Panc1 (cell line): Measurements from ENCODE around the gene MYO1B. TPM values are rescaled to one million over a fixed set of nuclear protein-coding genes. Genes with fewer than 3 reads are reported as not detected.

Source experiments
- ATAC-seq: fragments of 200-7000 bp; cut with Tn5 transposase; 2 replicates; pipeline ENCODE4 v1.9.1; 2020; ENCODE audit warnings: mild to moderate bottlenecking, moderate library complexity
- BruUV-seq: library from RNA; stranded (reverse); fragments of 400-500 nt; replicated peaks from 2 replicates; lab custom pipeline; 2021; lab: Mats Ljungman, UMichigan
- CTCF ChIA-PET: fragments of 300-600 bp; sonication (Branson Sonifier 250); formaldehyde crosslinking; loops from one replicate; lab custom pipeline; 2022; ENCODE audit warnings: antibody characterized with exemption; lab: Charles Lee
- POLR2A ChIA-PET: fragments of 300-600 bp; sonication (Branson Sonifier 250); formaldehyde crosslinking; loops from one replicate; lab custom pipeline; 2022; ENCODE audit warnings: antibody characterized with exemption; lab: Charles Lee
- DNase-seq: peaks from one replicate; pipeline ENCODE4 v3.0.0-alpha.2; 2010; ENCODE audit warnings: low read depth, low spot score
- H3K27ac ChIP-seq: 2 replicates; pipeline ENCODE4 v1.5.1; 2011; ENCODE audit warnings: mild to moderate bottlenecking, low read length, inconsistent platforms
- H3K27me3 ChIP-seq: fragments of 200-500 bp; sonication (Bioruptor generic); 2 replicates; pipeline ENCODE4 v1.6.0; 2014; ENCODE audit warnings: low read length, inconsistent platforms; ENCODE audit not compliant: control insufficient read depth, insufficient read depth
- H3K36me3 ChIP-seq: fragments of 200-500 bp; sonication (Bioruptor generic); 2 replicates; pipeline ENCODE4 v1.5.1; 2014; ENCODE audit warnings: inconsistent platforms, mild to moderate bottlenecking, low read length, moderate library complexity; ENCODE audit not compliant: control insufficient read depth, insufficient read depth
- H3K4me1 ChIP-seq: 2 replicates; pipeline ENCODE4 v1.5.1; 2011; ENCODE audit warnings: inconsistent platforms, mild to moderate bottlenecking, low read length, moderate library complexity; ENCODE audit not compliant: control insufficient read depth, insufficient read depth
- H3K4me3 ChIP-seq, 2 experiments: 2 replicates each; pipeline ENCODE4 v1.5.1; 2011 to 2012; ENCODE audit warnings: low read depth in 2 of 2, low read length in 2 of 2, mild to moderate bottlenecking in 2 of 2, inconsistent platforms in 1 of 2, moderate library complexity in 1 of 2
- H3K9me3 ChIP-seq: fragments of 200-500 bp; sonication (Bioruptor generic); 2 replicates; pipeline ENCODE4 v1.5.1; 2014; ENCODE audit warnings: low read depth, mild to moderate bottlenecking, inconsistent platforms, low read length, moderate library complexity; ENCODE audit not compliant: control insufficient read depth, insufficient read depth
- CTCF ChIP-seq: fragments of 450-650 bp; IDR thresholded peaks from 2 replicates; pipeline ENCODE4 v1.5.1; 2017; ENCODE audit warnings: mild to moderate bottlenecking
- POLR2AphosphoS5 ChIP-seq: IDR thresholded peaks from 2 replicates; pipeline ENCODE4 v1.6.1; 2012; ENCODE audit warnings: mild to moderate bottlenecking, low read depth, low read length, moderate library complexity
- REST ChIP-seq, 2 experiments: IDR thresholded peaks; 2 replicates each; pipeline ENCODE4 v1.6.1; 2011 to 2012; ENCODE audit warnings: low read depth in 2 of 2, control low read depth in 1 of 2, low read length in 1 of 2, mild to moderate bottlenecking in 1 of 2, moderate library complexity in 1 of 2; ENCODE audit not compliant: insufficient read depth in 1 of 2
- SIN3A ChIP-seq: IDR thresholded peaks from 2 replicates; pipeline ENCODE4 v1.6.1; 2012; ENCODE audit warnings: low read depth, mild to moderate bottlenecking, low read length, moderate library complexity, borderline replicate concordance; ENCODE audit not compliant: insufficient read depth
- TCF7L2 ChIP-seq: IDR thresholded peaks from 2 replicates; pipeline ENCODE4 v1.6.1; 2011; ENCODE audit warnings: mild to moderate bottlenecking, low read depth, low read length, inconsistent platforms
- in situ Hi-C: cut with HindIII; loops from 2 replicates; pipeline ENCODE4 v1.10.0; 2016; ENCODE audit warnings: low sequenced_read_pairs, low pct_unique_long_range_greater_than_20kb
- intact Hi-C: fragments of 100-400 bp; cut with micrococcal nuclease; formaldehyde crosslinking; loops from one replicate; pipeline ENCODE4 v1.10.0; 2022; ENCODE audit not compliant: unreplicated experiment
- total RNA-seq: library from RNA; stranded (reverse); gene quantifications from one replicate; pipeline ENCODE4 v1.2.1, GENCODE V29; 2021; ENCODE audit not compliant: unreplicated experiment

MYO1B gene
- total RNA-seq, 1 experiment from 2014 or later = 51.5 TPM

- CTCF ChIA-PET = no interaction called here
- Histone ChIP-seq H3K4me1 (no peaks in the 10 kb centered on the region; the same call in 1 of the 2 replicates), H3K36me3 (no peaks in the 10 kb centered on the region), H3K27ac (no peak overlapping the region), H3K4me3 (no peak overlapping the region), H3K27me3 (no peaks in the 10 kb centered on the region), H3K9me3 (no peaks in the 10 kb centered on the region)
- intact Hi-C loops = no loop called here
- no peak for ATAC-seq
- in situ Hi-C loops = no loop called here
- TF ChIP-seq TCF7L2 (no peak), SIN3A (no peak), REST (IDR thresholded peaks at IDR 0.05; ENCODE audit: insufficient read depth in 1 of 2, low read depth in 2 of 2, low read length in 1 of 2) (no peak), POLR2AphosphoS5 (no peak), CTCF (no peak)
- DNase-seq = no peak
- POLR2A ChIA-PET = no interaction called here
- no TSS peak for BruUV-seq
Observed at GRCh38 chr2:191296083-191297006, 51.1 kb downstream of the MYO1B start.

- H3K9me3 ChIP-seq = no peaks in the 10 kb centered on the region
- ATAC-seq (no peak), DNase-seq (no peak)
- no peaks in the 10 kb centered on the region; the same call in 1 of the 2 replicates for H3K4me1 ChIP-seq
- H3K36me3 ChIP-seq = no peaks in the 10 kb centered on the region
- H3K4me3 ChIP-seq = no peak overlapping the region
- TF ChIP-seq TCF7L2 = no peak
- TF ChIP-seq SIN3A = no peak
- no peak for TF ChIP-seq REST (IDR thresholded peaks at IDR 0.05; ENCODE audit: insufficient read depth in 1 of 2, low read depth in 2 of 2, low read length in 1 of 2)
- no peak for TF ChIP-seq CTCF
- TF ChIP-seq POLR2AphosphoS5 = no peak
- no peaks in the 10 kb centered on the region for H3K27me3 ChIP-seq
- CTCF ChIA-PET = no interaction called here
- in situ Hi-C loops (no loop called here), intact Hi-C loops (no loop called here)
- BruUV-seq = no TSS peak
- H3K27ac ChIP-seq = no peak overlapping the region
- POLR2A ChIA-PET = no interaction called here
Observed at GRCh38 chr2:191297033-191297432, 51.8 kb downstream of the MYO1B start.
